Mammary epithelial cell (primary cell): Measurements from ENCODE around the gene AKR1C2.

Experiments
- CTCF ChIP-seq, 2 donors: IDR thresholded peaks in 1 of 2; conservative IDR thresholded peaks in 1 of 2; 2 replicates each; pipeline ENCODE4 v1.5.1; 2011 to 2012; ENCODE audit warnings: inconsistent platforms in 2 of 2, low read length in 2 of 2, mild to moderate bottlenecking in 2 of 2, control low read depth in 1 of 2, low read depth in 1 of 2; ENCODE audit not compliant: insufficient read depth in 1 of 2; ENCODE audit errors: extremely low read depth in 1 of 2
- EZH2 ChIP-seq: IDR thresholded peaks from 2 replicates; pipeline ENCODE4 v1.6.1; 2012; ENCODE audit warnings: low read length, inconsistent platforms, borderline replicate concordance

GRCh38 chr10:5046410-5046809 is 42.8 kb upstream of the AKR1C2 start:
- TF ChIP-seq CTCF (conservative IDR thresholded peaks at IDR 0.05 in 1 of 2, IDR thresholded peaks at IDR 0.05 in 1 of 2; ENCODE audit: extremely low read depth in 1 of 2, insufficient read depth in 1 of 2, low read depth in 1 of 2, low read length in 2 of 2) (no peak), EZH2 (no peak)
